ENCODE data around the gene CNOT1.
A peak's percentile ranks its signal among the peaks of the same experiment; 100 is the strongest.

Gene CNOT1

GRCh38 chr16:58503166-58503862 is 126.3 kb downstream of the CNOT1 start:
- peaks cover 14 to 24% of the 10 kb centered on the region in 2 donors for H3K4me1 ChIP-seq (ENCODE audit: control insufficient read depth in 2 of 2, insufficient read depth in 1 of 2, low read depth in 1 of 2, low read length in 2 of 2)
- no peak overlapping the region for H3K4me3 ChIP-seq (ENCODE audit: low read length in 2 of 2)
- H3K79me1 ChIP-seq (ENCODE audit: low read depth, low read length): peaks cover 7% of the 10 kb centered on the region
- H2BK12ac ChIP-seq (ENCODE audit: low read length): no peak overlapping the region
- no peak overlapping the region for H3K27ac ChIP-seq (replicated peaks; ENCODE audit: low read length)
- H4K91ac ChIP-seq (ENCODE audit: low read depth, low read length, poor library complexity): no peak overlapping the region
- no peak overlapping the region for H2BK120ac ChIP-seq (ENCODE audit: low read depth, low read length)
- no peak overlapping the region for H3K9ac ChIP-seq (ENCODE audit: low read depth, low read length, poor library complexity)
- DNase-seq (ENCODE audit: low spot score): no peak
- H3K27me3 ChIP-seq (ENCODE audit: control insufficient read depth in 3 of 3, insufficient read depth in 3 of 3, low read depth in 1 of 3, low read length in 3 of 3): peaks cover 0 to 2% (median 0%) of the 10 kb centered on the region in 3 experiments
- H3K36me3 ChIP-seq (replicated peaks in 1 of 2; ENCODE audit: control insufficient read depth in 2 of 2, insufficient read depth in 2 of 2, low read length in 2 of 2): peaks cover 7 to 13% of the 10 kb centered on the region in 2 donors
- no peak overlapping the region for H3K23ac ChIP-seq (ENCODE audit: low read depth, low read length, poor library complexity)
- H4K8ac ChIP-seq (ENCODE audit: low read depth, low read length): no peak overlapping the region
- WGBS, 2 donors (ENCODE audit: extremely low coverage in 2 of 2, insufficient read length in 2 of 2, insufficient replicate concordance in 1 of 2): no CpG with 5 or more reads among the region's 14 CpGs
- no peak overlapping the region for H2AFZ ChIP-seq (ENCODE audit: low read length)
- H2BK15ac ChIP-seq (ENCODE audit: low read length): no peak overlapping the region
- H2AK5ac ChIP-seq (ENCODE audit: low read depth, low read length): peak overlapping the region; percentile 16
- H2BK5ac ChIP-seq (ENCODE audit: low read length): no peak overlapping the region
- no peak overlapping the region for H3K4me2 ChIP-seq (ENCODE audit: insufficient read depth, low read length, poor library complexity, severe bottlenecking)
- H3K14ac ChIP-seq (ENCODE audit: low read length): no peak overlapping the region
- no peaks in the 10 kb centered on the region for H3K9me3 ChIP-seq (replicated peaks in 1 of 2; ENCODE audit: control insufficient read depth in 2 of 2, insufficient read depth in 1 of 2, low read depth in 1 of 2, low read length in 2 of 2)
- peak overlapping the region; percentile 6 for H3K18ac ChIP-seq (ENCODE audit: low read length)
- no peak overlapping the region for H3K4ac ChIP-seq (ENCODE audit: low read length)

- H3K36me3 ChIP-seq (replicated peaks in 1 of 2; ENCODE audit: control insufficient read depth in 2 of 2, insufficient read depth in 2 of 2, low read length in 2 of 2): peaks cover 7 to 13% of the 10 kb centered on the region in 2 donors
- no CpG with 5 or more reads among the region's 8 CpGs for WGBS, 2 donors (ENCODE audit: extremely low coverage in 2 of 2, insufficient read length in 2 of 2, insufficient replicate concordance in 1 of 2)
- no peak overlapping the region for H3K27ac ChIP-seq (replicated peaks; ENCODE audit: low read length)
- no peak overlapping the region for H2BK120ac ChIP-seq (ENCODE audit: low read depth, low read length)
- no peak overlapping the region for H4K91ac ChIP-seq (ENCODE audit: low read depth, low read length, poor library complexity)
- H2AK5ac ChIP-seq (ENCODE audit: low read depth, low read length): no peak overlapping the region
- no peak overlapping the region for H2BK12ac ChIP-seq (ENCODE audit: low read length)
- H2AFZ ChIP-seq (ENCODE audit: low read length): no peak overlapping the region
- no peak overlapping the region for H3K9ac ChIP-seq (ENCODE audit: low read depth, low read length, poor library complexity)
- H3K4me2 ChIP-seq (ENCODE audit: insufficient read depth, low read length, poor library complexity, severe bottlenecking): no peak overlapping the region
- DNase-seq (ENCODE audit: low spot score): no peak
- H3K4me1 ChIP-seq (ENCODE audit: control insufficient read depth in 2 of 2, insufficient read depth in 1 of 2, low read depth in 1 of 2, low read length in 2 of 2): peaks cover 14 to 24% of the 10 kb centered on the region in 2 donors
- peaks cover 0 to 2% (median 0%) of the 10 kb centered on the region in 3 experiments for H3K27me3 ChIP-seq (ENCODE audit: control insufficient read depth in 3 of 3, insufficient read depth in 3 of 3, low read depth in 1 of 3, low read length in 3 of 3)
- H3K4me3 ChIP-seq (ENCODE audit: low read length in 2 of 2): no peak overlapping the region
- no peaks in the 10 kb centered on the region for H3K9me3 ChIP-seq (replicated peaks in 1 of 2; ENCODE audit: control insufficient read depth in 2 of 2, insufficient read depth in 1 of 2, low read depth in 1 of 2, low read length in 2 of 2)
- H2BK15ac ChIP-seq (ENCODE audit: low read length): no peak overlapping the region
- H3K23ac ChIP-seq (ENCODE audit: low read depth, low read length, poor library complexity): no peak overlapping the region
- H3K79me1 ChIP-seq (ENCODE audit: low read depth, low read length): peaks cover 7% of the 10 kb centered on the region
- H4K8ac ChIP-seq (ENCODE audit: low read depth, low read length): no peak overlapping the region
- no peak overlapping the region for H2BK5ac ChIP-seq (ENCODE audit: low read length)
- H3K18ac ChIP-seq (ENCODE audit: low read length): no peak overlapping the region
- no peak overlapping the region for H3K4ac ChIP-seq (ENCODE audit: low read length)
- no peak overlapping the region for H3K14ac ChIP-seq (ENCODE audit: low read length)
Observed at GRCh38 chr16:58502217-58502921, 127.3 kb downstream of the CNOT1 start.

DNA sequence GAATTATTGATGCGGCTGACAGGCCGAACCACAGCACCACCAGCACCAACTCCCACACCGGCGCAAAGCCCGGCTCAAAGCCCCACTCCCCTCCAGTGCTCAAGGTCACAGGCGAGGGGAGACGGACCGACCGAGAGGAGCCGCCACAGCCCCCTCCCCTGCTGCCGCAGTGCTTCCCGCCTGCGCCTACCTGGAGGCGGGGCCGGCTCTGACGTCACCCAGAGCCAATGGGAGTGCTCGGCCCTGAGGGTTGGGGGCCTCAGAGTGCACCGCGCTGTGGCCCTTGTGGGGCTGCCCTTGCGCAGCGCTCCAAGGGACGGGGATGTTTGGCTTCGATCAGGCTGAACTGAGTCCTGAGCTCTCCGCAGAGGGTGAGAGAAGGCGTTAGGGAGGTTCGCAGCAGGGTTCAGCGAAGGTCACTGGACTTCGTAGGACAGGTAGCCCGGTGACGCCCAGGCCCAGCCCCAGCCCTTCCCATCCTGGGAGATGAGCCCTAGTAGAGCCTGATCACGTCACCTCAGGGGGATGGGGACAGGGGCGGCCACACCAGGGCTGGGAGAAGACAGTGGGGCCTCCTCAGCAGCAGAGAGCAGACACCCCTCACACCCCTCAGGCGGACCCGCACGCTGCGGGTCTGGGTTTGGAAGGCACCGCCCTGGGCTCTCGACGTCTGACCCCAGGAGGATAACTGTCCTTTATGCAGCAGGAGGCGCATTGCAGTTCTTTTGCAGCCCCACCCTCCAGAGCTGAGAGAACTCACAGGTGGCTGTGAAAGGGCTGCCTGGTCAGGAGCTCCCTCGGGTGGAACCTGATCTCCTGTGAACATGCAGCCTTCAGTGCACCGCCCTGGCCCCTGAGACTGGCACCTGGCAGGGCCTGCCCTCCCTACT is 128.1 kb downstream of the CNOT1 start:
- H3K4me3 ChIP-seq (ENCODE audit: low read length in 2 of 2): peak overlapping the region; percentile 61 to 77
- H3K27me3 ChIP-seq (ENCODE audit: control insufficient read depth in 3 of 3, insufficient read depth in 3 of 3, low read depth in 1 of 3, low read length in 3 of 3): peaks cover 0 to 2% (median 0%) of the 10 kb centered on the region in 3 experiments
- peaks cover 17 to 28% of the 10 kb centered on the region in 2 donors for H3K4me1 ChIP-seq (ENCODE audit: control insufficient read depth in 2 of 2, insufficient read depth in 1 of 2, low read depth in 1 of 2, low read length in 2 of 2)
- H2BK120ac ChIP-seq (ENCODE audit: low read depth, low read length): no peak overlapping the region
- no peaks in the 10 kb centered on the region for H3K9me3 ChIP-seq (replicated peaks in 1 of 2; ENCODE audit: control insufficient read depth in 2 of 2, insufficient read depth in 1 of 2, low read depth in 1 of 2, low read length in 2 of 2)
- H3K14ac ChIP-seq (ENCODE audit: low read length): peak overlapping the region; percentile 25
- DNase-seq (ENCODE audit: low spot score): no peak
- no CpG with 5 or more reads among the region's 42 CpGs for WGBS, 2 donors (ENCODE audit: extremely low coverage in 2 of 2, insufficient read length in 2 of 2, insufficient replicate concordance in 1 of 2)
- peak overlapping the region; percentile 94 for H3K18ac ChIP-seq (ENCODE audit: low read length)
- no peak overlapping the region for H3K4ac ChIP-seq (ENCODE audit: low read length)
- peak overlapping the region; percentile 77 for H2BK15ac ChIP-seq (ENCODE audit: low read length)
- H2AFZ ChIP-seq (ENCODE audit: low read length): peak overlapping the region; percentile 91
- H3K23ac ChIP-seq (ENCODE audit: low read depth, low read length, poor library complexity): peak overlapping the region; percentile 68
- H3K27ac ChIP-seq (replicated peaks; ENCODE audit: low read length): no peak overlapping the region
- no peak overlapping the region for H4K8ac ChIP-seq (ENCODE audit: low read depth, low read length)
- H2AK5ac ChIP-seq (ENCODE audit: low read depth, low read length): peak overlapping the region; percentile 26
- peak overlapping the region; percentile 85 for H3K9ac ChIP-seq (ENCODE audit: low read depth, low read length, poor library complexity)
- H3K4me2 ChIP-seq (ENCODE audit: insufficient read depth, low read length, poor library complexity, severe bottlenecking): peak overlapping the region; percentile 100
- H2BK5ac ChIP-seq (ENCODE audit: low read length): no peak overlapping the region
- H3K36me3 ChIP-seq (replicated peaks in 1 of 2; ENCODE audit: control insufficient read depth in 2 of 2, insufficient read depth in 2 of 2, low read length in 2 of 2): peaks cover 7 to 13% of the 10 kb centered on the region in 2 donors
- peaks cover 4% of the 10 kb centered on the region for H3K79me1 ChIP-seq (ENCODE audit: low read depth, low read length)
- no peak overlapping the region for H4K91ac ChIP-seq (ENCODE audit: low read depth, low read length, poor library complexity)
- H2BK12ac ChIP-seq (ENCODE audit: low read length): peak overlapping the region; percentile 63
